Measurements from ENCODE around the gene RAB6B. TPM values are rescaled to one million over a fixed set of nuclear protein-coding genes. Genes with fewer than 3 reads are reported as not detected.

RAB6B gene
- total RNA-seq, 1 donor from 2014 or later: 5.8 TPM

DNA sequence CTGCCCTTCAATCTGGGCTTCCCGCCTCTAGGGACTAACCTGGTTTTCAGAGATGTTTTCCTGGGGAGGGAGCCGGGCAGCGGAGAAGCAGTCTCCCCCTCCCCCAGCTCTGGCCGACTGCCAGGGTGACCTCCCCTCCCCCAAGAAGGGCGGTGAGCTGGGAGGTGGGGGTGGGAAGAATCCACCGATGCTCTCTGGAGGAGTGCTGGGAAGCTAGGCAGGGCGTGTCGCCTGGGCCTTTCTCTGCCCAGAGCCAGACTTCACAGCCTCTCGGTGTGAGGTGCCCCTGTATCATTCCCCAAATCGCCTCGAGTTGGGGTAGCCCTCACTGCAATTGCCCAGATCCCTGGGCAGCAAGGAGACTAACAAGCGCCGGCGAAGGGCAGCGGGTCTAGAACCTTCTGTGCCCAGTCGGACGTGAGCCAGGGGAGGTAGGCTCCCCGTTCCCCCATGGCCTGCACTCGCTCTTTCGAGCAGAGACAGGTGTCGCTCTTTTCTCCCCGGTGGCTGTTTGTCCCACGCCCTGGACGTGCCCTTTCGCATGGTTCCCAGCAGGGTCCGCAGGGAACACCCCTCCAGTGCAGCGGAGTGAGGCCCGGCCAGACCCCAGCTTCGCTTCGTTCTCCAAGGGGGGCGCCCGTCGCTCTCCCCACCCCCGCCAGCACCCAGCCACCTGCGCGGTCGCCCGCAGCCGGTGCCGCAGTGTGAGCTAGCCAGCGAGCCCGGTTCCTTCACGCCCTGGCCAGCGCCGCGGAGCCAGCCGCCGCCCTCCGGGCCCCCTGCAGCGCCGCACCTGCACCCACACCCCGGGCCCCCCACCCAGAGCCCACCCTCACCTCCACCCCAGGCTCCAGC, 1.1 kb downstream of the RAB6B start:
- no peak for DNase-seq

- no peak for DNase-seq
These were observed 1.9 kb downstream of the RAB6B start for GRCh38 chr3:133893683-133894352.

GRCh38 chr3:133892541-133893231, 3.0 kb downstream of the RAB6B start:
- DNase-seq: no peak

GRCh38 chr3:133891662-133892378, 3.9 kb downstream of the RAB6B start:
- DNase-seq: no peak

DNA sequence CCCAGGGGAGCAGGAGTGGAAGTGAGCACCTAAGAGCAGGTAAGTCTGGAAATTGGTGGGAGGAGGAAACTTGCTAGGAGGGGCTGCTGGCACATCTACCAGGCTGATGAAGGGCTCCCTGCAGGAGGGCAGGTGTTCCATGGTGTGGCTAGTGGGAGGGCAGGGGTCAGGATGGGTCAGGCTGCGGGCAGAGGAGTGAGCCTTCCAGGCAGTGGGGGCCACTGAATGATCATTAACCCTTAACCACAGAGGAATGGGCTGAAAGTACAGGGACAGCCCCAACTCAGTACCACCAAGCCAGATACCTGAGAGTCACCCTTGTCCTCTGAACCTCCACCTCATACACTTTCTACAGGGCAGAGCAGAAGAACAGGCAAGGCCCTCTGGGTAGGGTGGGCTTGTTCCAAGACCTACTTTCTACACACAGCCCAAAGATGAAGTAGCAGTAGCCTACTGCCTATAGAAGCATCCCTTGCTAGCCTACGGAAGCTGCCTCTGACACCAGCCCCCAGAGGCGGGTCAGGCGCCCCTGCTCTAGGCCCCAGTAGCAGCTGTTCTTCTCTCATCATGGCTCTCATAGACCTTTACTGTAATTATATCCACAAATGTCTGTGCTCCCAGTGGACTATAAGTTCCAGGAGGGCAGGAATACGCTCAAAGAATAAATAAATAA, 4.6 kb downstream of the RAB6B start:
- DNase-seq: peak; percentile 32

GRCh38 chr3:133890037-133890436, 5.6 kb downstream of the RAB6B start:
- no peak for DNase-seq

GRCh38 chr3:133888726-133889340, 6.8 kb downstream of the RAB6B start:
- no peak for DNase-seq

DNA sequence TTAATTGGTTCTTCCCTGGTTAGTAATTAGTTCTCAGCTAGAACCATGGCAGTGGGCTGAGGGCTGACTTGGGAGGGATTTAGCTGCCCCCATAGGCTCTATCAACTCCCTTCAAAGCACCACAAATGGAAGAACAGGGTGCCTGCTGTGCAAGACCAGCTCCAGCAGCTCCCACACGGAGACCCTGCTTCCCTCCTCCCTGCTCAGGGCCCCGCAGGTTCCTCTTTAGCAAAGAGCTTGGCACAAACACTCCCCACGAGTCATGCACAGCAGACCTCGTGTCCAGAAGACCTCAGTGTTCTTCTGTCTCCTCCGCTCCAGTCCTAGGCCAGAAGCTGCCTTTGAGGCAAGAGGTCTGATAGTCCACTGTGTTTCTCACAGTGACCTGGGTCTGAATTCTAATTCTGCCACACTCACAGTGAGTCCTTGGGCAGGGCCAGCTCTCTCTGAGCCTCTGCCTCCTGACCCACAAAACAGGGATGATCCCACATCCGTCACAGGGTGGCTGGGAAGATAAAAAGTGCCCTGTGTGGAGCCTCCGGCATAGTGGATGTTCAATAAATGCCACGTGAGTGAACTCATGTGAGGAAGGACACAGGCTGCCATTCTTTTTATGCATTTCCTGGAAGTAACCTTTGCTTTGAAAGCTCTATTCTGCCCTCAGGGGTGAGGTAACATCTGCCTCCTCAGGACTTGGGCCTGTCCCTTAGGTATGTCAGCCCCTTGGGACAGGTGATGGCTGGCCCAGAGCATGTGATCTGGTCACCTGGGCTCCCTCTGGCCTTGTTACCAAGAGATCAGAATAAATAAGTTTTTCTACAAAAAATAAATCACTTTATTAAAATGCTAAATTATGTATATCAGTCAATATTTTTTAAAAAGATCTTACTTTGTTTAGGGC, 7.6 kb downstream of the RAB6B start:
- no peak for DNase-seq

GRCh38 chr3:133887074-133887802, 8.4 kb downstream of the RAB6B start:
- no peak for DNase-seq

- no peak for DNase-seq
These were observed 9.5 kb downstream of the RAB6B start for GRCh38 chr3:133886031-133886722.

- DNase-seq: no peak
These were observed 10.6 kb downstream of the RAB6B start for GRCh38 chr3:133884887-133885711.

DNA sequence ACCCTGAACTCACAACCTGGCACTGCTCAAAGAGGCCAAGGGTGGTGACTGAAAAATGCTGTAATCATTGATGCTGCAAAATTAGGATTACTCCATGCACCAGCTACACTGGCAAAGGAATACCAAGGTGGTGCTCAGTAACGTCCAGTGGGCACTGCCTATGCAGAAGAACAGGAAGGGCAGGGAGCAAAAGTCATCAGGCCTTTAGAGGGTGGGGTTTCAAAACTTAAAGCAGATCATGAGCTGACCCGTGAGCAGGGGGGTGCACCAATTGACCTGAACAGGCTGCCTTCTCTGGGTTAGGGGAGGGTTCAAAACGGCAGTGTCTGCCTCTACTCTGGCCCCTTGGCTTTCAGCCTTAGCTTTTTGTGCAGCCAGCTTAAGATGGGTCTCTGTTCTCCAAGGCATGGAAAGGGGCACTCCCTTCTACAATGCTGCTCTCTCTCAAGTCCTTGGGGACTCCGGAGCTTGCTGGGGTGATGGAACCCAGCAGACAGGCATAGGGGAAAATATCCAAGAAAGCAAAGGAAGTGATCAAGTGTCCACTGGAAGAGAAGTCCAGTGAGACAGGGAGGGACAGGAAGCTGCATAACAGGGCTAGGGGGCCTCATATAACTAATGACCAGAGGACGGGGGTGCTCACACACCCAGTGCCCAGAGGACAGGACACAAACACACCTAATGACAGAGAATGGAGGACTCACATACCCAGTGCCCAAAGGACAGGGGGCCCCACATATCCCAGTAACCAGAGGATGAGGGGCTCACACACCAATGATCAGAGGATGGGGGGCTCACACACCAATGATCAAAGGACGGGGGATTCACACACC, 11.4 kb downstream of the RAB6B start:
- no peak for DNase-seq

DNA sequence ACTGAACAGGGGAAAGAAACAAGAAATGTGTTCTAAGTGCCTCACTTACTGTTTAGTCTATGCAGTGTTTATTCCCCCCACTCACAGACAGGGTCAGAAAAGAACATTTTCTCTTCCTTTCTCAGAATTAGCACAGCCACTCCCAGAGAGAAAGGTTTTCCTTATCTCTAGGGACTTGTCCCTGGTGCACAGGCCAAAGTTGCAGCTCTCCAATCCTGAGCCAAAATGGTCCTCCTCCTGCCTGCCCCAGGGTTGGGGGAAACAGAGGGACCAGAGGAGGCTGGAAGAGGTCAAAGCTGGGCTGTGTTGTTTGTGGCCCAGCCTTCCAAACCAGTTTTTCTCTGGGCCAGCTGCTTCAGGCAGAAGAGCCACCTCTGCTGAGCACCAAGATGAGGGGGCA, 12.0 kb downstream of the RAB6B start:
- DNase-seq: no peak

- no peak for DNase-seq
These were observed 12.6 kb downstream of the RAB6B start for GRCh38 chr3:133882986-133883586.

GRCh38 chr3:133881939-133882825, 13.5 kb downstream of the RAB6B start:
- no peak for DNase-seq

GRCh38 chr3:133881492-133881891, 14.2 kb downstream of the RAB6B start:
- DNase-seq: no peak
